Stimulated activated naive CD8-positive, alpha-beta T cell treated with anti-CD3 and anti-CD28 coated beads, Interleukin-15, amount 100 ng/mL, for 72 hours (primary cell): ENCODE data around the gene CFAP210.

Source experiments
- ATAC-seq: fragments of 150-1000 bp; cut with Tn5 transposase; 2 replicates; pipeline ENCODE4 v1.10.0; 2021; ENCODE audit warnings: mild to moderate bottlenecking, moderate library complexity
- DNase-seq, 2 donors: peaks; one replicate each; pipeline ENCODE4 v3.0.0; 2021 to 2022
- H3K27ac Mint-ChIP-seq, 2 donors: one replicate each; pipeline ENCODE4 v1.8.0; 2022; ENCODE audit warnings: mild to moderate bottlenecking in 2 of 2, mixed read lengths in 2 of 2, moderate library complexity in 2 of 2
- H3K27me3 Mint-ChIP-seq: one replicate; pipeline ENCODE4 v1.8.0; 2022; ENCODE audit warnings: mixed read lengths
- H3K4me1 Mint-ChIP-seq: one replicate; pipeline ENCODE4 v1.8.0; 2022; ENCODE audit warnings: mild to moderate bottlenecking, mixed read lengths
- H3K4me3 Mint-ChIP-seq, 2 donors: one replicate each; pipeline ENCODE4 v1.8.0; 2022; ENCODE audit warnings: mild to moderate bottlenecking in 2 of 2, mixed read lengths in 2 of 2, moderate library complexity in 1 of 2
- H3K9me3 Mint-ChIP-seq, 2 donors: one replicate each; pipeline ENCODE4 v1.8.0; 2022; ENCODE audit warnings: mixed read lengths in 2 of 2

CFAP210 gene, protein sequence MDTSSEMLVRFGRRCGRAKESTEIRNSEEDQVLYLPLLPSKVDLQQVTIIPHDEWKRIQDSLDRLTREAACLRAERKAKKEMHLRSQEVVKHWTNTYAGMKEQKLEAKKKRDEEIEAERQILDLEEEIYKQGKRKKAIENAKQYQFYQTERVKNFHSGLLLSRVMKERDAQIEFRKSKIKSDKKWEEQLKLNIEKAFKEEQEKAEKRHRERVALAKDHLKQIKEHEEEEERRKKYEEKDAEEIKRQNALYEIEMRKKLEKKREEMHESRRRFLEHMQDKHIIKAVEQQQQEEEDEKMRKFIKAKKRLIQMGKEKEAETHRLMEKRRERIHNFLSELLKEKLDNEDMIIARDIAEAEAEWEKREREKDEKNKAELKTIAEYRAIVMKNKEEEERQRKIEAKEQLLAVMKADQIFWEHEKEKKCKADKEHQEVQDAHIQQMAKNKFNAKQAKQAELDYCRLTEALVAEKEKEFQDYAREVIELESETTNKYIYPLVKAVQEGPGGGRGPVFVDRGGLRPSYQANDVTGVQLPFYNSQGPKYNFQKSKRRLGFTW

DNA sequence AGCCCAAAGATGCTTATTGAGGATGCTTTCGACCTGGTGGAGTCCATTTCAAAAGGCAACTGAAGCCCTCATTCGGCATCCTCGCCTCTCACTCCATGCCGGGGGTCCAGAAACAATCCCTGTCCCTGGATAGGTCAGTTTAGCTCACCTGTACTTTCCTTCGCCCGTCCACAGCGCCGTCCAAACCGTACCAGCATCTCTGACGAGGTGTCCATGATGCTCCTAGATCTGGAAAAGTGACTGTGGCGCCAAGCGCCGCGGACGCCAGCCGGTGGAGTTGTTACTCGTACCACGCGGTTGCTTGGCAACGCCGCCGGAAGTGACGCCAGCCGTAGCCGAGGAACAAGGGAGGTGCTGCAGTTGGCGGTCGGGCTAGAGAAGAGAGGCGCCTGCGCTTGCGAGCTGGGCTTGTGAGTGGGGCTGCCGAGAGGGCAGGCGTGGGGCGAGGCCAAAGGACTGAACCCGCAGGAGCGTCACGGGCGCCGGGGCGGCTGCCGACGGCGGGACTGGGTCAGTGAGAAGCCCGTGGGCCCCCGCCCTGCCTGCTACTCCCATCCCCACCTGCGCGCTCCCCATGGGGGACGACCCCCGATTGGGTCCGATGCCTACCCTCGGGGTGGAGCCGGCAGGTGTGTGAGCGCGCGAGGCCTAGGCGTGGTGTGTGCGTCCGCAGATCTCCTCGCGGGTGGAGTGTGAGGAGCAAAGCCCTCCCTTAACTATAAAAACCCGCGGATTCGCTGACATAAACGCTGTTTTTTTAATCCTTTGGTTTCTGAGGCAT, at the start of gene CFAP210, which contains the start of gene PHOSPHO2:
Gene CFAP210 (minus strand): TSS at position 293 of the 781 bp plus-strand sequence. CDS start 78 bp downstream, at position 215.
Gene PHOSPHO2 (plus strand): TSS at position 357 of the 781 bp plus-strand sequence. CDS start 6,503 bp downstream, outside the sequence.
- H3K27me3 Mint-ChIP-seq = no peaks in the 10 kb centered on the region
- H3K4me3 Mint-ChIP-seq = peak within 1 kb of the TSS; percentile 89 to 99
- peak; percentile 93 to 98 for DNase-seq
- H3K27ac Mint-ChIP-seq = peak within 1 kb of the TSS; percentile 97 to 98
- peaks cover 0 to 12% of the 10 kb centered on the region in 2 donors for H3K9me3 Mint-ChIP-seq
- peaks cover 24% of the 10 kb centered on the region for H3K4me1 Mint-ChIP-seq
- ATAC-seq = peak; percentile 99

DNA sequence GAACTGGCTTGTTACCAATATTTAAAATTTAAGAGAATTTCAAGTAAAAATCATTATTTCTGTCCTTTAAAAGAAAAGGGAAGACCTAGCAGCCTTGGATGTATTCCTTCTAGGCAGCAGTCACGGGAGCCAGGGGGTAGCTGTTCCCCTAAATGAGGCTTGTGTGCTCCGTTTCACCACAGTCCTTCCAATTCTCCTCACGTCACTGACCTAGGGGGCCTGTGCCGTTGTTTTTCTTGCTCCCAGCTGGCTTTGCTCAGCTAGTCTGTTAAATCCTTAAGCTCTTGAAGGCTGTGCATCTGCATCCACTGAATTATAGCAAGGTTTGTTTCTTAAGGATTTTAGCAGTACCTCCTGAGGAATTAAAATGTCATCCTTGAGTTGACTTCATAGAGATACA, 49.3 kb upstream of the CFAP210 start:
- no peak overlapping the region for H3K27ac Mint-ChIP-seq
- peaks cover 5% of the 10 kb centered on the region for H3K4me1 Mint-ChIP-seq
- no peak overlapping the region for H3K4me3 Mint-ChIP-seq

DNA sequence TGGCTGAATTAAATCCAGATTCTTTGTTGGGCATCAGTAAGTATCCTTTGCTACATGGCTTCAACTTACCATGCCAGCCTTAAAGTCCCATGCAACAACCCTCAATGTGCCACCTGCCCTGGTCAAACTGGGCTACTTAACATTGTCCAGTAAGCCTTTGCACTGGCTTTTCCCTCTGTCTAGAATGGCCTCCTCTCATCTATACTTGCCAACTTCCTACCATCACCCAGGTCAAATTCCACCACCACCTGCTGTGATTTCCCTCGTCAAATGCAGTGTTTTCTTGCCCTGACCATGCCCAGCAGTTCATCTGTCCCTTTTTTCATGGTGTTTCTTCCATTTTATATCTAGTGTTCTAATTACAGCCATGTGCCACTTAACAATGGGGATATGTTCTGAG, 45.1 kb upstream of the CFAP210 start:
- ATAC-seq (no peak), DNase-seq (no peak)
- Mint-ChIP-seq H3K9me3 (no peaks in the 10 kb centered on the region), H3K27me3 (peaks cover 9% of the 10 kb centered on the region), H3K27ac (no peak overlapping the region), H3K4me3 (no peak overlapping the region), H3K4me1 (peaks cover 21% of the 10 kb centered on the region)

More for the DNA sequence above, 49.3 kb upstream of the CFAP210 start:
- ATAC-seq = no peak
- DNase-seq = no peak
- Mint-ChIP-seq H3K9me3 (no peaks in the 10 kb centered on the region), H3K27me3 (no peaks in the 10 kb centered on the region)

DNA sequence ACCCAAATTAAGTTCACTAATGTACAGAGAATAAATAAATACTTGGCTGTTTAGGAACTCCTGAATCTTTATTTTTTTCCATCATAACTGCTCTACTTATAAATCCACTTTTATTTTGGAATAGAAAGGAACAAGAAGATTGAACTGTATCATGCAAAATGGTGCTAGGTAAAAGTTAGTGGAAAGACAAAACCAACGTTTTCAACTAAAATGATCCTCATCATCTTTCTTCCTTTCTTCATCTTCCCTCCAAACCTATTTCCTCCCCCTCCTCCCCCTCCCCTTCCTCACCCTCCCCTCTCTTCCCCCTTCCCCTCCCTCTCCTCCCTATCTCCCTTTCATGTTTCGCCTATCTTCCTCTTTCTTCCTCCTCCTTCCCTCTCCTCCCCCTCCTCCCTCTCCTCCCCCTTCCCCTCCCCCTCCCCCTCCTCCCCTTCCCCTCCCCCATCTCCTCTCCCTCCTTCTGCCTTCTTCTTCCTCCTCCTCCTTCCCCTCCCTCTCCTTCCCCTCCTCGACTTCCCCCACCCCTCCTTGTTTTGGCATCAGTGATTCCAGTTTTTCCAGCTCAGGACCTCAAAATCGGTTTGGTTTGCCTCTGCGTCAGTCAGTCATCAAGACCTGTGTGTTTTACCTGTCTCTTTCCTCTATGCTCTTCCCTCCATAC, 44.5 kb upstream of the CFAP210 start:
- Mint-ChIP-seq H3K27me3 (peaks cover 11% of the 10 kb centered on the region), H3K4me1 (peaks cover 23% of the 10 kb centered on the region), H3K9me3 (no peaks in the 10 kb centered on the region), H3K27ac (no peak overlapping the region), H3K4me3 (no peak overlapping the region)
- ATAC-seq (no peak), DNase-seq (no peak)

DNA sequence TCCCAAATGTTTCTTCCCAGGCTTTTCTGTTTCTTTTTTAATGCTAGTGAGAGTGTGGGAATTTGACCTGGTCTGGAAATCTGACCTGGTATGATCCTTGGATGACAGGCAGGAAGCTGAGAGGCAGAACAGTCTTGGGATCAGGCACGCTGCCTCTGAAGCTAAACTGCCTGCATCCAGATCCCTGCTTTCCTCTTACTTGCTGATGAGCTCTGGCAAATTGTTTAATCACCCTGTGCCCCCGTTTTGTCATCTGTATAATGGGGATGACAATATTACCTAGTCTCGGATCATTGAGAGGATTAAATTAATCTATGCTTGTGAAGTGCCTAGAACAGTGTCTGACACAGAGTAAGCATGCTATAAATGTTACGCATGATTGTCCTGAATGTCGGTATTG, 42.7 kb upstream of the CFAP210 start:
- H3K27ac Mint-ChIP-seq = no peak overlapping the region
- H3K4me1 Mint-ChIP-seq = peaks cover 40% of the 10 kb centered on the region
- DNase-seq = no peak
- H3K4me3 Mint-ChIP-seq = no peak overlapping the region
- ATAC-seq = no peak
- H3K9me3 Mint-ChIP-seq = no peaks in the 10 kb centered on the region
- H3K27me3 Mint-ChIP-seq = peaks cover 29% of the 10 kb centered on the region

DNA sequence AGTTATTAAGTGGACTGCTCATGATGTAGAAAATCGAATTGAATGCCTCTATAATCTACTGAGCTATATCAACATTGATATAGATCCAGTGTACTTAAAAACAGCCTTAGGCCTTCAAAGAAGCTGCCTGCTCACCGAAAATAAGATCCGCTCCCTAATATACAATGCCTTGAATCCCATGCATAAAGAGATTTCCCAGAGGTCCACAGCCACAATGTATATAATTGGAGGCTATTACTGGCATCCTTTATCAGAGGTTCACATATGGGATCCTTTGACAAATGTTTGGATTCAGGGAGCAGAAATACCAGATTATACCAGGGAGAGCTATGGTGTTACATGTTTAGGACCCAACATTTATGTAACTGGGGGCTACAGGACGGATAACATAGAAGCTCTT, 41.4 kb upstream of the CFAP210 start:
- peaks cover 40% of the 10 kb centered on the region for H3K4me1 Mint-ChIP-seq
- ATAC-seq (no peak), DNase-seq (no peak)
- no peak overlapping the region for H3K27ac Mint-ChIP-seq
- no peaks in the 10 kb centered on the region for H3K9me3 Mint-ChIP-seq
- no peak overlapping the region for H3K4me3 Mint-ChIP-seq
- peaks cover 30% of the 10 kb centered on the region for H3K27me3 Mint-ChIP-seq

DNA sequence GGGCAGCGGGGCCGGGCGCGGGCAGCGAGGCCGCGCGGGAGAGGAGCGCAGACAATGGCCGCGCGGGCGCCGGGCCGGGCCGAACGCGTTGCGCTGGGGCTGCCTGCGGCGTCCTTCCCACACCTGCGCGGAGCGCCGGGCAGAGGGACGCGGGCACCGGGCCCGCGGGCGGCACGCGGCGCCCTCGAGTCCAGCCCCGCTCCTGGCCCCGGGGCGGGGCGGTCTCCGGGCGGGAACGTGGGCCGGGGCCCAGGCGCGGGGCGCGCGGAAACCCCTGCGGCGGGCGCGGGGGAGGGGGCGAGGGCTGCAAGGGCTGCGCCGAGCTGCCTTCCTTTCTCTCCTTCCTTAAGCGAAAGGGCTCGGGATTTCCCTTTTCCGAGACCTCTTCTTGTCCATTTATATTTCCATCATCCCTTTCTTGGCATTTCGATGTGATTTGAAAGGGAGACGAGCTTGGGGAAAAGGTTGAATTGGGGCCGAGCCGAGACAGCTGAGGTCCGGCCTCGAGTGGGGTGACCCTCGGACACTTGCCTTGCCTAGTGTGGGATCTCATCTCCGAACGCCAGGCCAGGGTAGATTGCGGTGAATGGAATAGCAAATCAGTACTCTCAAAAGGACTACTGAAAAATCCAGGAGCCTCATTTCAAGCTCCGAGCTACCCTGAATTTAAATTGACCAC, 40.1 kb upstream of the CFAP210 start:
- Mint-ChIP-seq H3K4me3 (peak overlapping the region; percentile 77 to 80), H3K4me1 (peaks cover 38% of the 10 kb centered on the region), H3K27ac (no peak overlapping the region), H3K27me3 (peaks cover 30% of the 10 kb centered on the region), H3K9me3 (no peaks in the 10 kb centered on the region)
- peak; percentile 70 for ATAC-seq
- peak in 1 of 2 donors; percentile 18 for DNase-seq

DNA sequence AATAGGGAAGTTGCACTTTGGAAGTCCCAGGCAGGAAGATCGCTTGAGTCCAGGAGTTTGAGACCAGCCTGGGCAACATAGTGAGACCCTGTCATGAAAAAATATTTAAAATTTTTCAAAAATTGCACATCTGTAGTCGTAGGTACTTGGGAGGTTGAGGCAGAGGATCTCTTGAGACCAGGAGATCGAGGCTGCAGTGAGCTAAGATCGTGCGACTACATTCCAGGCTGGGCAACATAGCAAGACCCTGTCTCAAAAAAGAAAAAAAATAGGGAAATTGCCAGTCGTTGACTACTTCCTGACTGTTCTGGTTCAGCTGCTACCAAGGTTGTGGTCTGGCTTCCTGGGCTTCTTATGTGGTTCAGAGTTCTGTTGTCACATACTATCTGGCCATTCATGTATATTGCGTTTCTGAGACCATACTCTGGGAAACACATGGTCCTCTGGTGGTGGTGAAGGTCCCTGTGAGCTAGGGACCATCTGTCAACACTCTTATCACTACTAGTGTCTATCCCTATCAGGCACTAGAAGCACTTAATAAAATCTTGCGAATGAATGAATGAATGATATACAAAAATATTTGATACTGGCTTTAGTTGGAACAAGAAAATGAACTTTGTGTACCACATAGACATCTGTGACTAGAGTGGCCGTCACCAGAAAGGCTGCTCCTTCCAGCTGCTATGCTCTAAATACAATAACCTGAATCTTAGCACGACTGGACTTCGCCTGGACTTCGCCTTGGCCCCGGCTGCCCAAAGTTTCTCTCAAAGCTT, 38.6 kb upstream of the CFAP210 start:
- H3K27ac Mint-ChIP-seq = no peak overlapping the region
- no peak for DNase-seq
- no peaks in the 10 kb centered on the region for H3K9me3 Mint-ChIP-seq
- peaks cover 35% of the 10 kb centered on the region for H3K4me1 Mint-ChIP-seq
- H3K4me3 Mint-ChIP-seq = peak overlapping the region; percentile 87 to 93
- ATAC-seq = peak; percentile 4
- peaks cover 30% of the 10 kb centered on the region for H3K27me3 Mint-ChIP-seq

DNA sequence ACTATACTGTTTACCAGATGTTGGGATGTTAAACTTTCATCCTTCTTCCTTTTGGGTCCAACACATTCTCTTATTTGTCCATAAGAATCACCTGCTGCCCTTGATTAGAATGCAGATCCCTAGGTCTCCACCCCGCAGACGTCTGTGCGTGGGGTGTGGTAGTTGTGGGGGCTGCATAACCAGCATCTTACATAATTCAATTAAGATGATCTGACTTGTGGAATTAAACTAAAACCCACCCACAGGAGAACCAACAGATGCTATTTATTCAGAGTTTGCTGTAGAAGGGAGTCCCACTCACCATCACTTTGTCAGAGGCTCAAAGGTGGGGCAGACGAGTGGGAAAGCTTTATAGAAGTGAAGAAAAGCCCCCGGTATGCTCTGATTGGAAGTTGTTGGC, 37.9 kb upstream of the CFAP210 start:
- Mint-ChIP-seq H3K27me3 (peaks cover 27% of the 10 kb centered on the region), H3K4me3 (peak overlapping the region in 1 of 2 donors; percentile 32), H3K9me3 (no peaks in the 10 kb centered on the region), H3K27ac (no peak overlapping the region), H3K4me1 (peaks cover 32% of the 10 kb centered on the region)
- no peak for ATAC-seq
- no peak for DNase-seq

DNA sequence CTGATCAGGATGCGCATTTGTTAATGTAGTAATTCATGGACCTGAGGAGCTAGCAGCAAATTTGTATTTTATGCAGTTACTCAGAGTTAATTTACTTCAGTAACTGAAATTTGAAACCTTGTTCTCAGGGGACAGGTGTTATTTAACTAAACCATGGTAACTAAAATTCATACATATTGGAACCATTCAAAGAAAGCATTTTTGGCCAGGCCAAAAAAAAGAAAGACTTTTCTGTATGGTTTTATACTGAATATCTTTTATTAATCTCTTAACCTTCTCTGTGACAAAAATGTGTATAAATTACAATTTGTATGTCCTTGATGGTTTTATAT, 35.0 kb upstream of the CFAP210 start:
- Mint-ChIP-seq H3K27me3 (peaks cover 21% of the 10 kb centered on the region), H3K9me3 (no peaks in the 10 kb centered on the region), H3K4me1 (peaks cover 19% of the 10 kb centered on the region), H3K4me3 (no peak overlapping the region), H3K27ac (no peak overlapping the region)
- DNase-seq = no peak
- no peak for ATAC-seq

DNA sequence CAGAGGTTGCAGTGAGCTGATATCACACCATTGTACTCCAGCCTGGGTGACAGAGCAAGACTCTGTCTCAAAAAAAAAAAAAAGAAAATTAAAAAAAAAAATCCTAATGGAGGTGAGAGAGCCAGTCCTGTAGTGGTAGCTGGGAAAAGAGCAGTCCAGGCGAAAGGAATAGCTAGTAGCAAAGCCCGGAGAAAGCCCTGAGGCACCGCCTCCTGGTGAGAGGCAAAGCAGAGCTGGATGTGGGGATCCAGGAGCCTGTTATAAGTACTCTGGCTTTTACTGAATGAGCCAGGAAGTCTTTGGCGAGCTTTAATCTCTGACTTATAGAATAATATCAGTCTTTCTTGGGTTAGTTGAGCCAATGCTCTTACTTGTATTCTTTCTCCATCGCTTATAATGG, 32.9 kb upstream of the CFAP210 start:
- DNase-seq = no peak
- Mint-ChIP-seq H3K4me1 (peaks cover 1% of the 10 kb centered on the region), H3K27me3 (peaks cover 2% of the 10 kb centered on the region), H3K27ac (no peak overlapping the region), H3K9me3 (no peaks in the 10 kb centered on the region), H3K4me3 (no peak overlapping the region)
- no peak for ATAC-seq

DNA sequence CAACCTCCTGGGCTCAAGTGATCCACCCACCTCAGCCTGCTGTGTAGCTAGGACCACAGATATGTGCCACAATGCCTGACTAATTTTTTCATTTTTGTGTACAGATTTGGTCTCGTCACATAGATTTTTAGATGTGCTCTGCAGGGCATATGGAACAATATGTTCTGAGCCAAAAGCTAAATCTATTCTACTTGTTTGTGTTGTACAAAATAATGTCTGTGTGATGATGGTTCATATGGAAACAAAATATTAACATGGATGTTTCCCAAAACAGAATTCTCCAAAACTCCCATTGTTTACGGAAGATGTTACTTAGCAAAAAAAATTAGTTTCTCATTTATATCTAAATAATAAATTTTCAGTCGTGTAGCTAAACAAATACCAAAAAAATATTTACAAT, 26.8 kb upstream of the CFAP210 start:
- Mint-ChIP-seq H3K9me3 (no peaks in the 10 kb centered on the region), H3K27me3 (no peaks in the 10 kb centered on the region), H3K27ac (no peak overlapping the region), H3K4me1 (peaks cover 13% of the 10 kb centered on the region), H3K4me3 (no peak overlapping the region)
- DNase-seq (no peak), ATAC-seq (no peak)

DNA sequence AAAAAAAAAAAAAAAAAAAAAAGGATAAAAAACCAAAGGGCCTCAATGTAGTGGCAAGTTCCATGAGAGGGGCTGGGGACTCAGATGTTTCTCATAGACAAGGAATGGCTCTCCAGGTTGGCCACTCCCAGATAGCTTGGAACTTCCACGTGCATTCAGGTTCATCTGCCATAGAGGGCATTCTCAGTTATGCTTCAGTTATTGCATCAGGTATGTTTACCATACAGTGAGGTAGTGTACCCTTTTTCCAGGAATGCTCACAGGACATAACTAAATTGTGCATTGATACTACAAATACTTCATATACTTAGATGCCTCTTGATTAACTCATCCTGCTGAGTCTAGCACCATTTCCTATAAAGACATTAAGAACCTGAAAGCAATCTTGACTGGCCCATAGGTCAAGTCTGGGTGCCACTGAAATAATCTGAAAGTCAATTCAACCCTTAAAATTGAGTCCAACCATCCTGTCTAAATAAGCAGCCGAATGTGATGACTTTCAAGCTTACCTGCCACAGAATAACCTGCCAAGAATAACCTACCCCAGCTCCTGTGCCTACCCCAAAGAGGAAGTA, 24.8 kb upstream of the CFAP210 start:
- Mint-ChIP-seq H3K27me3 (no peaks in the 10 kb centered on the region), H3K27ac (no peak overlapping the region), H3K4me1 (peaks cover 17% of the 10 kb centered on the region), H3K9me3 (no peaks in the 10 kb centered on the region), H3K4me3 (no peak overlapping the region)
- no peak for DNase-seq
- ATAC-seq = no peak

DNA sequence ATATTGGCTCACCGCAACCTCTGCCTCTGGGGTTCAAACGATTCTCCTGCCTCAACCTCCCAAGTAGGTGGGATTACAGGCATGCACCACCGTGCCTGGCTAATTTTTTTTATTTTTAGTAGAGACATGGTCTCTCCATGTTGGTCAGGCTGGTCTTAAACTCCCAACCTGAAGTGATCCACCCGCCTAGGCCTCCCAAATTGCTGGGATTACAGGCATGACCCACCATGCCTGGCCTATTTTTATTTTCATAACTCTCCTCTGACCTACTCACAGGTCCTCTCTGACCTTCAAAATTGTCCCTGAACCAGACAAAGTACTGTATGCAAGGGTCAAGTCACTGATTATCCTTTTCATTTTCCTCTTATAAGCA, 23.5 kb upstream of the CFAP210 start:
- ATAC-seq (no peak), DNase-seq (no peak)
- Mint-ChIP-seq H3K4me1 (peaks cover 17% of the 10 kb centered on the region), H3K27ac (peak overlapping the region in 1 of 2 donors; percentile 2), H3K9me3 (no peaks in the 10 kb centered on the region), H3K4me3 (no peak overlapping the region), H3K27me3 (no peaks in the 10 kb centered on the region)
